ENCODE results near the gene CLEC2D. TPM values are rescaled to one million over a fixed set of nuclear protein-coding genes. Genes with fewer than 3 reads are reported as not detected.

CLEC2D gene

DNA sequence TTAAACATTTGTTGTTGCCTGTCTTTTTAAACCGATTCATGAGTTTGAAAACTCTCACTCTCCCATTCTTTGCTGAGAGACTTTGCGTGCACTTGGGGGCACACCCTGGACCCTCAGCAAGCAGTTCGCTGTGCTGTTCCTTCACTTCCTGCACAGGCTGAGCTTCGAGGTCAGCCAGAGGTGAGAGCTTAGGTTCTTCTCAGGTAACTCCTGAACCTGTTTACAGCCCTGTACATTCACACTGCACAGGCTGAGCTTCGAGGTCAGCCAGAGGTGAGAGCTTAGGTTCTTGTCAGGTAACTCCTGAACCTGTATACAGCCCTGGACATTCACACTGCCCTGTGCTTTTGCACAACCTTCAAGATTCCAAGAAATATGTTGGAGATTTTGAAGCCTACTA, 73.1 kb downstream of the CLEC2D start:
- Histone ChIP-seq H3K18ac (ENCODE audit: low read depth in 1 of 2, low read length in 2 of 2) (peak overlapping the region in 1 of 2 experiments; percentile 34), H4K91ac (ENCODE audit: low read length) (no peak overlapping the region), H2BK120ac (ENCODE audit: low read depth, low read length) (no peak overlapping the region), H3K79me1 (replicated peaks; ENCODE audit: low read length, poor library complexity, severe bottlenecking) (no peaks in the 10 kb centered on the region), H3K4me3 (ENCODE audit: insufficient read depth in 1 of 2, low read depth in 1 of 2, low read length in 2 of 2) (no peak overlapping the region), H2AK5ac (ENCODE audit: low read length, severe bottlenecking) (no peak overlapping the region), H2BK5ac (ENCODE audit: low read depth, low read length, poor library complexity, severe bottlenecking) (no peak overlapping the region), H3K14ac (ENCODE audit: low read length in 2 of 2) (no peak overlapping the region), H3K27ac (ENCODE audit: low read length, poor library complexity, severe bottlenecking) (no peak overlapping the region), H3K27me3 (ENCODE audit: control insufficient read depth in 1 of 2, insufficient read depth in 1 of 2, low read length in 2 of 2) (no peaks in the 10 kb centered on the region), H2BK12ac (ENCODE audit: low read length in 2 of 2) (no peak overlapping the region), H3K9ac (ENCODE audit: low read length) (no peak overlapping the region), H3K4ac (ENCODE audit: low read depth in 1 of 2, low read length in 2 of 2) (no peak overlapping the region), H3K4me2 (ENCODE audit: low read length, poor library complexity, severe bottlenecking) (no peak overlapping the region), H3K4me1 (ENCODE audit: control insufficient read depth, insufficient read depth, low read depth, low read length) (peaks cover 4% of the 10 kb centered on the region), H3K23ac (ENCODE audit: low read length in 2 of 2) (no peak overlapping the region), H3K36me3 (ENCODE audit: control insufficient read depth in 1 of 2, insufficient read depth in 2 of 2, low read depth in 1 of 2, low read length in 2 of 2) (no peaks in the 10 kb centered on the region), H2AFZ (ENCODE audit: low read depth, low read length) (no peak overlapping the region), H3K9me3 (ENCODE audit: control insufficient read depth, low read length) (no peaks in the 10 kb centered on the region), H2BK15ac (ENCODE audit: low read depth, poor library complexity, severe bottlenecking) (no peak overlapping the region), H4K8ac (ENCODE audit: low read length) (no peak overlapping the region)
- 96% methylated on average over 5 of the region's 5 CpGs for WGBS
- DNase-seq: no peak

DNA sequence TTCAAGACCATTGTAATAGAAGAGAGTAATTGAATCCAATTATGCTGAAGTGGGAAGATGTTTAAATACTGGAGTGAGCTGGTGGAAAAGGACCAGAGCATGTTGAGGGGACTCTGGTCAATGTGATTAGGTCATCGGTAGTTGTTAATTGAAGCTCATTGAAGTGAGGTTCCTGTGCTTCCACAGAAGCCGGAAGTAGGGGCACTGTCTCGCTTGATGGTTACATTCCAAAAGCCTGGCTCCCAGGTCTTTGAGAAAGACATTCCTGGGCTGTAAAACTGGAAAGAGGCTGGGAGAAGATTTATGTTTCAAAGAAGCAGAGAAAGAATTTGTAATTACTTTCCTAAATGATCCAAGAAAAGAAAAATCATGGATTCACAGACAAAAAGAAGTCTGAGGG, 75.7 kb downstream of the CLEC2D start:
- H3K36me3 ChIP-seq (ENCODE audit: control insufficient read depth in 1 of 2, insufficient read depth in 2 of 2, low read depth in 1 of 2, low read length in 2 of 2): no peaks in the 10 kb centered on the region
- no peaks in the 10 kb centered on the region for H3K27me3 ChIP-seq (ENCODE audit: control insufficient read depth in 1 of 2, insufficient read depth in 1 of 2, low read length in 2 of 2)
- no peak overlapping the region for H2BK5ac ChIP-seq (ENCODE audit: low read depth, low read length, poor library complexity, severe bottlenecking)
- H3K4ac ChIP-seq (ENCODE audit: low read depth in 1 of 2, low read length in 2 of 2): no peak overlapping the region
- H3K4me3 ChIP-seq (ENCODE audit: insufficient read depth in 1 of 2, low read depth in 1 of 2, low read length in 2 of 2): no peak overlapping the region
- H3K18ac ChIP-seq (ENCODE audit: low read depth in 1 of 2, low read length in 2 of 2): no peak overlapping the region
- peaks cover 4% of the 10 kb centered on the region for H3K4me1 ChIP-seq (ENCODE audit: control insufficient read depth, insufficient read depth, low read depth, low read length)
- H3K9me3 ChIP-seq (ENCODE audit: control insufficient read depth, low read length): no peaks in the 10 kb centered on the region
- H2BK15ac ChIP-seq (ENCODE audit: low read depth, poor library complexity, severe bottlenecking): no peak overlapping the region
- no peak overlapping the region for H4K8ac ChIP-seq (ENCODE audit: low read length)
- H3K79me1 ChIP-seq (replicated peaks; ENCODE audit: low read length, poor library complexity, severe bottlenecking): no peaks in the 10 kb centered on the region
- no peak for DNase-seq
- H3K14ac ChIP-seq (ENCODE audit: low read length in 2 of 2): no peak overlapping the region
- H3K9ac ChIP-seq (ENCODE audit: low read length): no peak overlapping the region
- no peak overlapping the region for H2BK120ac ChIP-seq (ENCODE audit: low read depth, low read length)
- no peak overlapping the region for H2AFZ ChIP-seq (ENCODE audit: low read depth, low read length)
- no peak overlapping the region for H3K23ac ChIP-seq (ENCODE audit: low read length in 2 of 2)
- no peak overlapping the region for H4K91ac ChIP-seq (ENCODE audit: low read length)
- H2AK5ac ChIP-seq (ENCODE audit: low read length, severe bottlenecking): no peak overlapping the region
- no peak overlapping the region for H2BK12ac ChIP-seq (ENCODE audit: low read length in 2 of 2)
- no peak overlapping the region for H3K4me2 ChIP-seq (ENCODE audit: low read length, poor library complexity, severe bottlenecking)
- H3K27ac ChIP-seq (ENCODE audit: low read length, poor library complexity, severe bottlenecking): peak overlapping the region; percentile 77
- 10% methylated on average over 3 of the region's 3 CpGs for WGBS

Small RNAs within 50 kb of the gene (small RNA-seq; reads per million reads assigned to genes)
- gene AC010186.4 (ENCODE audit: low read depth) (not detected), gene RNU6-700P (ENCODE audit: low read depth) (not detected)

Data from mesenchymal stem cell (in vitro differentiated cells and primary cell).